ENCODE results near the gene SPATA18.
"Not testable (repeated sequence)": the region's sequence is repeated elsewhere in the genome, so short reads cannot be mapped to it uniquely, and the experiment has no call there.

SPATA18 gene

GRCh38 chr4:52052475-52052780 is 1.3 kb downstream of the SPATA18 start:
- no peak for DNase-seq (ENCODE audit: low read depth in 2 of 2)

- no peak for DNase-seq (ENCODE audit: low read depth in 2 of 2)
Observed at GRCh38 chr4:52054254-52054653, 3.1 kb downstream of the SPATA18 start.

- no peak for DNase-seq (ENCODE audit: low read depth in 2 of 2)
Observed at GRCh38 chr4:52057196-52057595, 6.1 kb downstream of the SPATA18 start.

- no peak for DNase-seq (ENCODE audit: low read depth in 2 of 2)
Observed at GRCh38 chr4:52058275-52058674, 7.2 kb downstream of the SPATA18 start.

- DNase-seq (ENCODE audit: low read depth in 2 of 2) = peak in 1 of 2 experiments; percentile 11
Observed at GRCh38 chr4:52059372-52059771, 8.3 kb downstream of the SPATA18 start.

- no peak for DNase-seq (ENCODE audit: low read depth in 2 of 2)
Observed at GRCh38 chr4:52069571-52069970, 18.5 kb downstream of the SPATA18 start.

GRCh38 chr4:52071791-52072546 is 20.9 kb downstream of the SPATA18 start:
- DNase-seq (ENCODE audit: low read depth in 2 of 2) = no peak

- DNase-seq (ENCODE audit: low read depth in 2 of 2) = no peak
Observed at GRCh38 chr4:52076731-52077130, 25.6 kb downstream of the SPATA18 start.

GRCh38 chr4:52079659-52080058 is 28.6 kb downstream of the SPATA18 start:
- DNase-seq (ENCODE audit: low read depth in 2 of 2) = no peak

GRCh38 chr4:52081216-52081615 is 30.1 kb downstream of the SPATA18 start:
- no peak for DNase-seq (ENCODE audit: low read depth in 2 of 2)

GRCh38 chr4:52086425-52086824 is 35.3 kb downstream of the SPATA18 start:
- not testable (repeated sequence) for DNase-seq (ENCODE audit: low read depth in 2 of 2)

- no peak for DNase-seq (ENCODE audit: low read depth in 2 of 2)
Observed at GRCh38 chr4:52091801-52092200, 40.7 kb downstream of the SPATA18 start.

GRCh38 chr4:52093466-52093865 is 42.4 kb downstream of the SPATA18 start:
- no peak for DNase-seq (ENCODE audit: low read depth in 2 of 2)

- DNase-seq (ENCODE audit: low read depth in 2 of 2) = no peak
Observed at GRCh38 chr4:52094376-52095145, 43.5 kb downstream of the SPATA18 start.

- DNase-seq (ENCODE audit: low read depth in 2 of 2) = no peak
Observed at GRCh38 chr4:52095374-52095773, 44.3 kb downstream of the SPATA18 start.

GRCh38 chr4:52096048-52096447 is 44.9 kb downstream of the SPATA18 start:
- DNase-seq (ENCODE audit: low read depth in 2 of 2) = no peak

GRCh38 chr4:52098618-52099017 is 47.5 kb downstream of the SPATA18 start:
- no peak for DNase-seq (ENCODE audit: low read depth in 2 of 2)

- DNase-seq (ENCODE audit: low read depth in 2 of 2) = no peak
Observed at GRCh38 chr4:52099860-52100461, 48.9 kb downstream of the SPATA18 start.

- DNase-seq (ENCODE audit: low read depth in 2 of 2) = no peak
Observed at GRCh38 chr4:52102587-52102986, 51.5 kb downstream of the SPATA18 start.

- no peak for DNase-seq (ENCODE audit: low read depth in 2 of 2)
Observed at GRCh38 chr4:52103319-52103718, 52.2 kb downstream of the SPATA18 start.

- DNase-seq (ENCODE audit: low read depth in 2 of 2) = no peak
Observed at GRCh38 chr4:52105276-52105675, 54.2 kb downstream of the SPATA18 start.

GRCh38 chr4:52106191-52106590 is 55.1 kb downstream of the SPATA18 start:
- no peak for DNase-seq (ENCODE audit: low read depth in 2 of 2)

GRCh38 chr4:52106660-52107059 is 55.6 kb downstream of the SPATA18 start:
- peak; percentile 66 to 71 for DNase-seq (ENCODE audit: low read depth in 2 of 2)

All from fibroblast of skin of left biceps (primary cell).